Testis (tissue), 3 donors: Measurements from ENCODE around the gene GNAI1. TPM values are rescaled to one million over a fixed set of nuclear protein-coding genes. Genes with fewer than 3 reads are reported as not detected.

ENCODE experiments used
- DNase-seq: peaks from one replicate; pipeline ENCODE4 v3.0.0-alpha.2; 2019
- H3K27ac ChIP-seq, 2 donors: fragments of 200-600 bp; sonication (generic); one replicate each; pipeline ENCODE4 v1.5.1; 2019
- H3K27me3 ChIP-seq: fragments of 200-600 bp; sonication (generic); one replicate; pipeline ENCODE4 v1.5.1; 2019
- H3K36me3 ChIP-seq: fragments of 200-600 bp; sonication (generic); one replicate; pipeline ENCODE4 v1.5.1; 2017; ENCODE audit warnings: low read depth; ENCODE audit errors: missing control alignments
- H3K4me1 ChIP-seq: fragments of 200-600 bp; sonication (generic); one replicate; pipeline ENCODE4 v1.5.1; 2019
- H3K4me3 ChIP-seq, 2 donors: fragments of 200-600 bp; sonication (generic); one replicate each; pipeline ENCODE4 v1.5.1; 2017 to 2019
- H3K9me3 ChIP-seq: fragments of 200-600 bp; sonication (generic); one replicate; pipeline ENCODE4 v1.5.1; 2017
- POLR2A ChIP-seq: fragments of 450-650 bp; IDR thresholded peaks from one replicate; pipeline ENCODE4 v1.6.1; 2017; ENCODE audit warnings: antibody characterized with exemption, mild to moderate bottlenecking, moderate library complexity
- WGBS, 2 donors: methylation state at CpG; one replicate each; pipeline ENCODE4 v1.1.5; 2018; 5-methylcytosine and 5-hydroxymethylcytosine counted together
- intact Hi-C: fragments of 100-400 bp; cut with DNase I; formaldehyde crosslinking; loops from one replicate; pipeline ENCODE4 v1.15.1; 2023; ENCODE audit warnings: low total_unique reads
- polyA plus RNA-seq: library from polyadenylated mRNA; stranded (reverse); fragments of 350-450 nt; fragmentation: Illumina TruSeq; extraction: RNeasy Lipid Tissue Mini Kit (QIAGEN cat#74804); gene quantifications from one replicate; pipeline ENCODE4 v1.2.3, GENCODE V29; 2014; ENCODE audit warnings: low read depth, low replicate concordance; ENCODE audit not compliant: insufficient read depth
- total RNA-seq, 2 donors: library from RNA; depleted of rRNA; stranded (reverse); fragments of >200 nt; gene quantifications; one replicate each; pipeline ENCODE4 v1.2.3, GENCODE V29; 2016
- TF ChIP-seq, protein P1 (sequence below), 3 experiments: fragments of 450-650 bp in 2 of 3; fragments of 200-600 bp in 1 of 3; sonication (generic) in 1 of 3; IDR thresholded peaks; one replicate each; pipeline ENCODE4 v1.5.1; 2016 to 2019; ENCODE audit warnings: antibody characterized with exemption in 3 of 3, mild to moderate bottlenecking in 2 of 3, moderate library complexity in 1 of 3

GNAI1 gene
- total and polyA plus RNA-seq, 3 donors from 2014 or later, result 46.9 to 61.6 (median 59.0) TPM

DNA sequence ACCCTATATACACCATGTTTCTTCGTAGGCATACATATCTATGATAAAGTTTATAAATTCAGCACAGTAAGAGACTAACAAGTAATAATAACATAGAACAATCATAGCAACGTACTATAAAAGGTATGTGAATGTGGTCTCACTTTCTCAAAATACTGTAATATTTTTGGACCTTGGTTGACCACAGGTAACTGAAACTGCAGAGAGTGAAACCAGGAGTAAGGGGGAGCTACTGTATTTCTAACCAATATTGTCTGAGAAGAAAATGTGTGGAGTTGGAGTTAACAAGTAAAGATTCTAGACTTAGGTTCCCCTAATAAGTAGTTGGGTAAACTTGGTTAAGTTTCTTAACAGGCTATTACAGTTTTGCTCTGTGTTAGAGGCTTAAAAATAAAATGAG is 72.1 kb downstream of the GNAI1 start:
- Histone ChIP-seq H3K4me1 (no peaks in the 10 kb centered on the region), H3K9me3 (no peaks in the 10 kb centered on the region), H3K36me3 (no peaks in the 10 kb centered on the region), H3K27me3 (no peaks in the 10 kb centered on the region), H3K4me3 (no peak overlapping the region), H3K27ac (no peak overlapping the region)
- 92% methylated on average over 2 of the region's 2 CpGs for WGBS, 2 donors
- intact Hi-C loops, result no loop called here
- no peak for TF ChIP-seq POLR2A
- TF ChIP-seq, protein P1, sequence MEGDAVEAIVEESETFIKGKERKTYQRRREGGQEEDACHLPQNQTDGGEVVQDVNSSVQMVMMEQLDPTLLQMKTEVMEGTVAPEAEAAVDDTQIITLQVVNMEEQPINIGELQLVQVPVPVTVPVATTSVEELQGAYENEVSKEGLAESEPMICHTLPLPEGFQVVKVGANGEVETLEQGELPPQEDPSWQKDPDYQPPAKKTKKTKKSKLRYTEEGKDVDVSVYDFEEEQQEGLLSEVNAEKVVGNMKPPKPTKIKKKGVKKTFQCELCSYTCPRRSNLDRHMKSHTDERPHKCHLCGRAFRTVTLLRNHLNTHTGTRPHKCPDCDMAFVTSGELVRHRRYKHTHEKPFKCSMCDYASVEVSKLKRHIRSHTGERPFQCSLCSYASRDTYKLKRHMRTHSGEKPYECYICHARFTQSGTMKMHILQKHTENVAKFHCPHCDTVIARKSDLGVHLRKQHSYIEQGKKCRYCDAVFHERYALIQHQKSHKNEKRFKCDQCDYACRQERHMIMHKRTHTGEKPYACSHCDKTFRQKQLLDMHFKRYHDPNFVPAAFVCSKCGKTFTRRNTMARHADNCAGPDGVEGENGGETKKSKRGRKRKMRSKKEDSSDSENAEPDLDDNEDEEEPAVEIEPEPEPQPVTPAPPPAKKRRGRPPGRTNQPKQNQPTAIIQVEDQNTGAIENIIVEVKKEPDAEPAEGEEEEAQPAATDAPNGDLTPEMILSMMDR (IDR thresholded peaks at IDR 0.05), result no peak
- DNase-seq, result no peak

- no peak overlapping the region for H3K27ac ChIP-seq
- 66 to 71% methylated on average over 2 of the region's 2 CpGs for WGBS, 2 donors
- DNase-seq, result no peak
- intact Hi-C loops, result no loop called here
- no peaks in the 10 kb centered on the region for H3K4me1 ChIP-seq
- no peak overlapping the region for H3K4me3 ChIP-seq
- no peak for TF ChIP-seq POLR2A
- H3K9me3 ChIP-seq, result no peaks in the 10 kb centered on the region
- no peaks in the 10 kb centered on the region for H3K36me3 ChIP-seq
- H3K27me3 ChIP-seq, result no peaks in the 10 kb centered on the region
Observed at GRCh38 chr7:80207501-80207900, 72.9 kb downstream of the GNAI1 start.

- intact Hi-C loops, result no loop called here
- DNase-seq, result peak; percentile 28
- no peaks in the 10 kb centered on the region for H3K27me3 ChIP-seq
- no peaks in the 10 kb centered on the region for H3K9me3 ChIP-seq
- TF ChIP-seq POLR2A, result no peak
- TF ChIP-seq, protein P1 (IDR thresholded peaks at IDR 0.05), result no peak
- no peak overlapping the region for H3K4me3 ChIP-seq
- H3K36me3 ChIP-seq, result no peaks in the 10 kb centered on the region
- peak overlapping the region in 1 of 2 donors; percentile 15 for H3K27ac ChIP-seq
- H3K4me1 ChIP-seq, result no peaks in the 10 kb centered on the region
- WGBS, 2 donors, result 24 to 27% methylated on average over 2 of the region's 2 CpGs
Observed at GRCh38 chr7:80208700-80209099, 74.1 kb downstream of the GNAI1 start.

- WGBS, 2 donors, result 47 to 62% methylated on average over 3 of the region's 3 CpGs
- H3K4me3 ChIP-seq, result no peak overlapping the region
- no peaks in the 10 kb centered on the region for H3K9me3 ChIP-seq
- no peak for TF ChIP-seq POLR2A
- TF ChIP-seq, protein P1 (IDR thresholded peaks at IDR 0.05), result no peak
- H3K36me3 ChIP-seq, result no peaks in the 10 kb centered on the region
- intact Hi-C loops, result no loop called here
- H3K4me1 ChIP-seq, result no peaks in the 10 kb centered on the region
- no peak overlapping the region for H3K27ac ChIP-seq
- H3K27me3 ChIP-seq, result no peaks in the 10 kb centered on the region
- DNase-seq, result no peak
Observed at GRCh38 chr7:80210400-80210799, 75.8 kb downstream of the GNAI1 start.

GRCh38 chr7:80213814-80214213 is 79.2 kb downstream of the GNAI1 start:
- no peaks in the 10 kb centered on the region for H3K36me3 ChIP-seq
- DNase-seq, result no peak
- no peak overlapping the region for H3K4me3 ChIP-seq
- H3K9me3 ChIP-seq, result no peaks in the 10 kb centered on the region
- H3K4me1 ChIP-seq, result no peaks in the 10 kb centered on the region
- TF ChIP-seq POLR2A, result no peak
- TF ChIP-seq, protein P1 (IDR thresholded peaks at IDR 0.05), result no peak
- WGBS, 2 donors, result 94 to 95% methylated on average over 4 of the region's 4 CpGs
- no peaks in the 10 kb centered on the region for H3K27me3 ChIP-seq
- no peak overlapping the region for H3K27ac ChIP-seq
- intact Hi-C loops, result no loop called here
